ENCODE measurements around the gene UBE3C.

DNA sequence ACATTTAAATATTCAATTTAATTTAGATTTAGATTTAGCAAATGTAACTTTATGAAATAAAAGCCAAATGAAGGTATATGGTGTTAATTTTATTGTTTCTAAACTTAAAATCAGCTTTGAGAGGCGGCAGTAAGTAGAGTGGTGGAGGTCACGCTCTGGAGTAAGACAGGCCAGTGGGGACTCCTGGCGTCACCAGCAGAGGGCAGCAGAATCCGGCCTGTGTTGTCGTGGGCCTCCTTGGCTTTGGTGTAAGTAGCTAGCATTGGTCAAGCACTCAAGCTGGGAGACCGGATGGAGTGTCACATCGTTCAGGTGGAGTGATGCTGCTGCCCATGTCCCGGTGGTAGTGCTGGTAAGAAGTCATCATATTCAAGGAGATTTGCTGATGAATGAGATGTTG is 99.4 kb downstream of the UBE3C start:
- TF ChIP-seq, protein P1, sequence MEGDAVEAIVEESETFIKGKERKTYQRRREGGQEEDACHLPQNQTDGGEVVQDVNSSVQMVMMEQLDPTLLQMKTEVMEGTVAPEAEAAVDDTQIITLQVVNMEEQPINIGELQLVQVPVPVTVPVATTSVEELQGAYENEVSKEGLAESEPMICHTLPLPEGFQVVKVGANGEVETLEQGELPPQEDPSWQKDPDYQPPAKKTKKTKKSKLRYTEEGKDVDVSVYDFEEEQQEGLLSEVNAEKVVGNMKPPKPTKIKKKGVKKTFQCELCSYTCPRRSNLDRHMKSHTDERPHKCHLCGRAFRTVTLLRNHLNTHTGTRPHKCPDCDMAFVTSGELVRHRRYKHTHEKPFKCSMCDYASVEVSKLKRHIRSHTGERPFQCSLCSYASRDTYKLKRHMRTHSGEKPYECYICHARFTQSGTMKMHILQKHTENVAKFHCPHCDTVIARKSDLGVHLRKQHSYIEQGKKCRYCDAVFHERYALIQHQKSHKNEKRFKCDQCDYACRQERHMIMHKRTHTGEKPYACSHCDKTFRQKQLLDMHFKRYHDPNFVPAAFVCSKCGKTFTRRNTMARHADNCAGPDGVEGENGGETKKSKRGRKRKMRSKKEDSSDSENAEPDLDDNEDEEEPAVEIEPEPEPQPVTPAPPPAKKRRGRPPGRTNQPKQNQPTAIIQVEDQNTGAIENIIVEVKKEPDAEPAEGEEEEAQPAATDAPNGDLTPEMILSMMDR (IDR thresholded peaks at IDR 0.05) = no peak
- no peak for TF ChIP-seq POLR2A (IDR thresholded peaks at IDR 0.05)

Measured in lower leg skin (tissue), 3 donors.